Liver (tissue), 3 donors: ENCODE data around the gene INTS15.

ENCODE experiments used
- FOXA1 ChIP-seq: IDR thresholded peaks from 2 replicates; pipeline ENCODE4 v1.6.1; 2016; ENCODE audit warnings: antibody characterized with exemption
- HNF4G ChIP-seq: IDR thresholded peaks from 2 replicates; pipeline ENCODE4 v1.6.1; 2016; ENCODE audit warnings: antibody characterized with exemption
- TAF1 ChIP-seq: conservative IDR thresholded peaks from 2 replicates; pipeline ENCODE4 v1.6.1; 2016; ENCODE audit warnings: antibody characterized with exemption, mild to moderate bottlenecking
- YY1 ChIP-seq: IDR thresholded peaks from 2 replicates; pipeline ENCODE4 v1.6.1; 2016; ENCODE audit warnings: antibody characterized with exemption, mild to moderate bottlenecking
- TF ChIP-seq, protein P1 (sequence below): IDR thresholded peaks from 2 replicates; pipeline ENCODE4 v1.6.1; 2016; ENCODE audit warnings: antibody characterized with exemption
- TF ChIP-seq, protein P2 (sequence below): fragments of 150-350 bp; IDR thresholded peaks from 2 replicates; pipeline ENCODE4 v1.5.1; 2017; ENCODE audit warnings: improper control_type of control experiment, low read depth, low read length; ENCODE audit not compliant: missing input control
- donor health status: healthy.
- donor health status: healthy.

DNA sequence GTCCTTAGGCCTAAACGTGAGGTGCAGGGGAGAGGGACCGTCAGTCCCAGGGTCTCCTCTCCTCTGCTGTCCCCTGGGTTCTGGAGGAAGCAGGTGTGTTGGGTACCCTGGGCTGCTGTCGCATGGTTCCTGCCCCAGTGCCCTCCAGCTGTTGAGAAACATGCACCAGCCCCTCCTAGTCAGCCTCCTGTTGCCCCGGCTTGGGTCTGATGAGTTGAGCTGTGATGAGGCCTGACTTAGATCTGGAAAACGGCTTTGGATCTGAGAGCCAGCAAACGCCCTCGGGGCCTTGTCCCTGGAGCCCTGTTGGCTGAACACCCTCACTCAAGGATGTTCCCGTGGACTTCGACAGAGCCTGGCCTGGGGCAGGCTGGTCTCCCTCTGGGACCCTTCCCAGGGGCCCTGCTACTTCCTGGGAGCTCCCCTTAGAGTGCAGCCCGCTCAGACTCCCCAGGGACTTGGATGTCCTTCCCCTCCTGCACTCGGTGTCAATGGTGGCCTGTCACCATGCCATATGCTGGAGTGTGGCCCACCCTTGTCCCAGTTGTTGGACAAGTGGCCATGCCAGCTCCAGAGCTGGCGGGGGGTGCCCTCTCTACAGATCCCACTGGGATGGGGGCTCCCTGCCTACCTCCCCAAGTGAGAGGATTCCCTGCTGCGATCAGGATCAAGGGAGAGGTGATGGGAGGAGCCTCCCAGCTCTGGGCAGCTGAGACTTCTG, 59.6 kb downstream of the INTS15 start:
- TF ChIP-seq, protein P1, sequence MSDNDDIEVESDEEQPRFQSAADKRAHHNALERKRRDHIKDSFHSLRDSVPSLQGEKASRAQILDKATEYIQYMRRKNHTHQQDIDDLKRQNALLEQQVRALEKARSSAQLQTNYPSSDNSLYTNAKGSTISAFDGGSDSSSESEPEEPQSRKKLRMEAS, result no peak
- TF ChIP-seq HNF4G, result no peak
- TF ChIP-seq TAF1, result no peak
- no peak for TF ChIP-seq YY1
- TF ChIP-seq, protein P2, sequence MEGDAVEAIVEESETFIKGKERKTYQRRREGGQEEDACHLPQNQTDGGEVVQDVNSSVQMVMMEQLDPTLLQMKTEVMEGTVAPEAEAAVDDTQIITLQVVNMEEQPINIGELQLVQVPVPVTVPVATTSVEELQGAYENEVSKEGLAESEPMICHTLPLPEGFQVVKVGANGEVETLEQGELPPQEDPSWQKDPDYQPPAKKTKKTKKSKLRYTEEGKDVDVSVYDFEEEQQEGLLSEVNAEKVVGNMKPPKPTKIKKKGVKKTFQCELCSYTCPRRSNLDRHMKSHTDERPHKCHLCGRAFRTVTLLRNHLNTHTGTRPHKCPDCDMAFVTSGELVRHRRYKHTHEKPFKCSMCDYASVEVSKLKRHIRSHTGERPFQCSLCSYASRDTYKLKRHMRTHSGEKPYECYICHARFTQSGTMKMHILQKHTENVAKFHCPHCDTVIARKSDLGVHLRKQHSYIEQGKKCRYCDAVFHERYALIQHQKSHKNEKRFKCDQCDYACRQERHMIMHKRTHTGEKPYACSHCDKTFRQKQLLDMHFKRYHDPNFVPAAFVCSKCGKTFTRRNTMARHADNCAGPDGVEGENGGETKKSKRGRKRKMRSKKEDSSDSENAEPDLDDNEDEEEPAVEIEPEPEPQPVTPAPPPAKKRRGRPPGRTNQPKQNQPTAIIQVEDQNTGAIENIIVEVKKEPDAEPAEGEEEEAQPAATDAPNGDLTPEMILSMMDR, result no peak
- no peak for TF ChIP-seq FOXA1
